Large intestine (tissue), 3 donors: ENCODE data around the gene THBS1. TPM values are rescaled to one million over a fixed set of nuclear protein-coding genes. Genes with fewer than 3 reads are reported as not detected.
A peak's percentile ranks its signal among the peaks of the same experiment; 100 is the strongest.

Experiments used
- DNase-seq, 2 donors: peaks; one replicate each; pipeline versions ENCODE4 v3.0.0 to v3.0.0-alpha.2; 2013
- H3K27ac ChIP-seq: one replicate; pipeline ENCODE4 v1.5.1; 2013; ENCODE audit warnings: low read length
- H3K27me3 ChIP-seq: 2 replicates; pipeline ENCODE4 v1.6.1; 2013; ENCODE audit warnings: low read length; ENCODE audit not compliant: control insufficient read depth, insufficient read depth
- H3K36me3 ChIP-seq: 2 replicates; pipeline ENCODE4 v1.6.1; 2013; ENCODE audit warnings: low read length; ENCODE audit not compliant: control insufficient read depth, insufficient read depth
- H3K4me1 ChIP-seq: one replicate; pipeline ENCODE4 v1.6.1; 2013; ENCODE audit warnings: low read length; ENCODE audit not compliant: control insufficient read depth, insufficient read depth
- H3K4me3 ChIP-seq: one replicate; pipeline ENCODE4 v1.5.1; 2013; ENCODE audit warnings: low read length
- H3K9me3 ChIP-seq: one replicate; pipeline ENCODE4 v1.6.1; 2013; ENCODE audit warnings: mild to moderate bottlenecking, low read depth, low read length, moderate library complexity; ENCODE audit not compliant: control insufficient read depth
- WGBS: methylation state at CpG from one replicate; pipeline ENCODE4 v1.1.5; 2013; ENCODE audit warnings: low lambda C conversion rate; ENCODE audit not compliant: insufficient coverage; 5-methylcytosine and 5-hydroxymethylcytosine counted together
- polyA plus RNA-seq: library from polyadenylated mRNA; unstranded; fragments of 120-200 nt; gene quantifications from one replicate; pipeline ENCODE4 v1.2.1, GENCODE V29; 2013

THBS1 gene
- polyA plus RNA-seq, 1 donor: 34.0 TPM

- WGBS: 84% methylated on average over 4 of the region's 5 CpGs
- Histone ChIP-seq H3K27me3 (no peaks in the 10 kb centered on the region), H3K27ac (no peak overlapping the region), H3K4me3 (no peak overlapping the region), H3K4me1 (peaks cover 15% of the 10 kb centered on the region), H3K9me3 (peaks cover 28% of the 10 kb centered on the region), H3K36me3 (peaks cover 58% of the 10 kb centered on the region)
- no peak for DNase-seq
These were observed 13.8 kb downstream of the THBS1 start for GRCh38 chr15:39594446-39595337.

DNA sequence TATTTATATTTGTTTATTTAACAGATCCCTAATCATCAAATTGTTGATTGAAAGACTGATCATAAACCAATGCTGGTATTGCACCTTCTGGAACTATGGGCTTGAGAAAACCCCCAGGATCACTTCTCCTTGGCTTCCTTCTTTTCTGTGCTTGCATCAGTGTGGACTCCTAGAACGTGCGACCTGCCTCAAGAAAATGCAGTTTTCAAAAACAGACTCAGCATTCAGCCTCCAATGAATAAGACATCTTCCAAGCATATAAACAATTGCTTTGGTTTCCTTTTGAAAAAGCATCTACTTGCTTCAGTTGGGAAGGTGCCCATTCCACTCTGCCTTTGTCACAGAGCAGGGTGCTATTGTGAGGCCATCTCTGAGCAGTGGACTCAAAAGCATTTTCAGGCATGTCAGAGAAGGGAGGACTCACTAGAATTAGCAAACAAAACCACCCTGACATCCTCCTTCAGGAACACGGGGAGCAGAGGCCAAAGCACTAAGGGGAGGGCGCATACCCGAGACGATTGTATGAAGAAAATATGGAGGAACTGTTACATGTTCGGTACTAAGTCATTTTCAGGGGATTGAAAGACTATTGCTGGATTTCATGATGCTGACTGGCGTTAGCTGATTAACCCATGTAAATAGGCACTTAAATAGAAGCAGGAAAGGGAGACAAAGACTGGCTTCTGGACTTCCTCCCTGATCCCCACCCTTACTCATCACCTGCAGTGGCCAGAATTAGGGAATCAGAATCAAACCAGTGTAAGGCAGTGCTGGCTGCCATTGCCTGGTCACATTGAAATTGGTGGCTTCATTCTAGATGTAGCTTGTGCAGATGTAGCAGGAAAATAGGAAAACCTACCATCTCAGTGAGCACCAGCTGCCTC lies 14.7 kb downstream of the THBS1 start:
- peak overlapping the region; percentile 25 for H3K27ac ChIP-seq
- 96% methylated on average over 5 of the region's 8 CpGs for WGBS

DNA sequence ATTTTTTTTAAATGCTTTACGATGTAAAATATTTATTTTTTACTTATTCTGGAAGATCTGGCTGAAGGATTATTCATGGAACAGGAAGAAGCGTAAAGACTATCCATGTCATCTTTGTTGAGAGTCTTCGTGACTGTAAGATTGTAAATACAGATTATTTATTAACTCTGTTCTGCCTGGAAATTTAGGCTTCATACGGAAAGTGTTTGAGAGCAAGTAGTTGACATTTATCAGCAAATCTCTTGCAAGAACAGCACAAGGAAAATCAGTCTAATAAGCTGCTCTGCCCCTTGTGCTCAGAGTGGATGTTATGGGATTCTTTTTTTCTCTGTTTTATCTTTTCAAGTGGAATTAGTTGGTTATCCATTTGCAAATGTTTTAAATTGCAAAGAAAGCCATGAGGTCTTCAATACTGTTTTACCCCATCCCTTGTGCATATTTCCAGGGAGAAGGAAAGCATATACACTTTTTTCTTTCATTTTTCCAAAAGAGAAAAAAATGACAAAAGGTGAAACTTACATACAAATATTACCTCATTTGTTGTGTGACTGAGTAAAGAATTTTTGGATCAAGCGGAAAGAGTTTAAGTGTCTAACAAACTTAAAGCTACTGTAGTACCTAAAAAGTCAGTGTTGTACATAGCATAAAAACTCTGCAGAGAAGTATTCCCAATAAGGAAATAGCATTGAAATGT lies 15.6 kb downstream of the THBS1 start:
- Histone ChIP-seq H3K9me3 (peaks cover 25% of the 10 kb centered on the region), H3K4me1 (peaks cover 15% of the 10 kb centered on the region), H3K27ac (peak overlapping the region; percentile 25), H3K27me3 (no peaks in the 10 kb centered on the region), H3K4me3 (no peak overlapping the region), H3K36me3 (peaks cover 40% of the 10 kb centered on the region)
- WGBS: 73% methylated on average over 3 of the region's 5 CpGs
- DNase-seq: no peak

More for the DNA sequence above, 14.7 kb downstream of the THBS1 start:
- Histone ChIP-seq H3K9me3 (peaks cover 27% of the 10 kb centered on the region), H3K4me1 (peaks cover 15% of the 10 kb centered on the region), H3K36me3 (peaks cover 49% of the 10 kb centered on the region), H3K27me3 (no peaks in the 10 kb centered on the region), H3K4me3 (no peak overlapping the region)
- DNase-seq: no peak

- Histone ChIP-seq H3K4me1 (peaks cover 15% of the 10 kb centered on the region), H3K9me3 (peaks cover 24% of the 10 kb centered on the region), H3K4me3 (no peak overlapping the region), H3K27me3 (no peaks in the 10 kb centered on the region), H3K36me3 (peaks cover 36% of the 10 kb centered on the region), H3K27ac (peak overlapping the region; percentile 56)
- 94% methylated on average over 2 of the region's 2 CpGs for WGBS
- DNase-seq: no peak
These were observed 16.5 kb downstream of the THBS1 start for GRCh38 chr15:39597336-39597735.

DNA sequence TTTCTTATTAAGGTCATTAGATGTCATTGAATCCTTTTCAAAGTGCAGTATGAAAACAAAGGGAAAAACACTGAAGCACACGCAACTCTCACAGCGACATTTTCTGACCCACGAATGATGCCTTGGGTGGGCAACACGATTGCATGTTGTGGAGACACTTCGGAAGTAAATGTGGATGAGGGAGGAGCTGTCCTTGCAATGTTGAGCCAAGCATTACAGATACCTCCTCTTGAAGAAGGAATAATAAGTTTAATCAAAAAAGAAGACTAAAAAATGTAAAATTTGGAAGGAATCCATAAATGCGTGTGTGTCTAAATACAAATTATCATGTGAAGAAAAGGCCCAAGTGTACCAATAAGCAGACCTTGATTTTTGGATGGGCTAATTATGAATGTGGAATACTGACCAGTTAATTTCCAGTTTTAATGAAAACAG lies 16.9 kb downstream of the THBS1 start:
- H3K27ac ChIP-seq: peak overlapping the region; percentile 56
- H3K9me3 ChIP-seq: peaks cover 21% of the 10 kb centered on the region
- no peak for DNase-seq
- no peak overlapping the region for H3K4me3 ChIP-seq
- H3K4me1 ChIP-seq: peaks cover 15% of the 10 kb centered on the region
- peaks cover 32% of the 10 kb centered on the region for H3K36me3 ChIP-seq
- H3K27me3 ChIP-seq: no peaks in the 10 kb centered on the region
- WGBS: 96% methylated on average over 5 of the region's 6 CpGs

GRCh38 chr15:39598186-39598850 lies 17.4 kb downstream of the THBS1 start:
- peak; percentile 42 to 75 for DNase-seq
- H3K27ac ChIP-seq: peak overlapping the region; percentile 56
- peaks cover 21% of the 10 kb centered on the region for H3K9me3 ChIP-seq
- peaks cover 26% of the 10 kb centered on the region for H3K36me3 ChIP-seq
- H3K27me3 ChIP-seq: no peaks in the 10 kb centered on the region
- no peak overlapping the region for H3K4me3 ChIP-seq
- WGBS: 16% methylated on average over 3 of the region's 3 CpGs
- peaks cover 15% of the 10 kb centered on the region for H3K4me1 ChIP-seq

DNA sequence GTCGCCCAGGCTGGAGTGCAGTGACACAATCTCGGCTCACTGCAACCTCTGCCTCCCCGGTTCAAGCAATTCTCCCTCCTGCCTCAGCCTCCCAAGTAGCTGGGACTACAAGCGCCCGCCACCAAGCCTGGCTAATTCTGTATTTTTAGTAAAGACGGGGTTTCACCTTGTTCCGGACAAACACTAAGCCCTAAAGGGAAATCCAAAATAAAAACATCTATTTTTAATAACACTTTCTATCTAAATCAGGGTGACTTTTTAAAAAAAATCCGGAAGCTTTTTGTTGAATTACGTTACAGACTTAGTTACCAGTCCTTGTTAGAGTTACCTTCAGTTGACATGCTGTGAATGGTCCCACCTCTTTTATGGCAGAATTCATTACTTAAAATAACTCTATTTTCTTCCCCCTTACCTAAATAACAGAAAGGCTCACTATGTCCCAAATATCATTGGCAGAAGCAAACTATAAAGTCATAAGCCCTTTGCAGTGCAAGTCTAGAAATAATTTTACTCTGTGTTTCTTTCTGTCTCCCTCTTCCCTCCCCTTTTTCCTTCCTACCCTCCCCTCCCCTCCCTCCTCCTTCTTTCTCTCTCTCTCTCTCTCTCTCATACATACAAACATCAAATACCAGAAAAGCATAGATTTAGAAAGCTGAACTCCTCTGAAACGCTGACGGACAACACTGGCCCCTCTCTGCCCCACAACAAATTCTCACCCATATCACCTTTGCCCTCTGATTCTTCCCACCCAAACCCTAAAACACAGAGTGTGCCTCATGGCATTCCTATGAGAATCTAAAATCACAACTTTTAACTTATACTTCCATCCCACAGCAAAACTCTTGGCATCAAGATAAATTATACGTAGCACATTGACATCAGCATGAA lies 18.3 kb downstream of the THBS1 start:
- no peak overlapping the region for H3K4me3 ChIP-seq
- H3K27ac ChIP-seq: peak overlapping the region; percentile 55
- peaks cover 21% of the 10 kb centered on the region for H3K9me3 ChIP-seq
- H3K36me3 ChIP-seq: peaks cover 17% of the 10 kb centered on the region
- no peaks in the 10 kb centered on the region for H3K27me3 ChIP-seq
- WGBS: 69% methylated on average over 3 of the region's 12 CpGs
- H3K4me1 ChIP-seq: peaks cover 15% of the 10 kb centered on the region
- no peak for DNase-seq

- no peaks in the 10 kb centered on the region for H3K27me3 ChIP-seq
- DNase-seq: no peak
- no peak overlapping the region for H3K27ac ChIP-seq
- no peak overlapping the region for H3K4me3 ChIP-seq
- peaks cover 11% of the 10 kb centered on the region for H3K36me3 ChIP-seq
- WGBS: no CpG with 5 or more reads among the region's 2 CpGs
- H3K9me3 ChIP-seq: peaks cover 21% of the 10 kb centered on the region
- peaks cover 15% of the 10 kb centered on the region for H3K4me1 ChIP-seq
These were observed 19.0 kb downstream of the THBS1 start for GRCh38 chr15:39599871-39600270.

- no peak overlapping the region for H3K4me3 ChIP-seq
- no peaks in the 10 kb centered on the region for H3K27me3 ChIP-seq
- no peak for DNase-seq
- no CpG with 5 or more reads among the region's 5 CpGs for WGBS
- no peaks in the 10 kb centered on the region for H3K9me3 ChIP-seq
- H3K36me3 ChIP-seq: no peaks in the 10 kb centered on the region
- peaks cover 12% of the 10 kb centered on the region for H3K4me1 ChIP-seq
- no peak overlapping the region for H3K27ac ChIP-seq
These were observed 21.3 kb downstream of the THBS1 start for GRCh38 chr15:39602143-39602542.
